HCT116 (cell line): ENCODE measurements around the gene ZNF135. TPM values are rescaled to one million over a fixed set of nuclear protein-coding genes. Genes with fewer than 3 reads are reported as not detected.

Experiments
- ATAC-seq: fragments of 200-7000 bp; cut with Tn5 transposase; 2 replicates; pipeline ENCODE4 v1.9.1; 2020; ENCODE audit warnings: mild to moderate bottlenecking, moderate library complexity
- Bru-seq: library from RNA; stranded (reverse); fragments of 400-500 nt; gene quantifications from one replicate; lab custom pipeline; 2021; lab: Mats Ljungman, UMichigan
- BruChase-seq, 2 experiments: library from RNA; stranded (reverse); fragments of 400-500 nt; gene quantifications; one replicate each; lab custom pipeline; 2021; lab: Mats Ljungman, UMichigan
- BruUV-seq: library from RNA; stranded (reverse); fragments of 400-500 nt; replicated peaks from 2 replicates; lab custom pipeline; 2021; lab: Mats Ljungman, UMichigan
- CTCF ChIA-PET: fragments of 300-600 bp; sonication (Branson Sonifier 250); formaldehyde crosslinking; loops from one replicate; lab custom pipeline; 2021; ENCODE audit warnings: antibody characterized with exemption; lab: Charles Lee
- POLR2A ChIA-PET: fragments of 300-600, 350-600 bp; sonication (Branson Sonifier 250); formaldehyde crosslinking; loops from one replicate; lab custom pipeline; 2021; ENCODE audit warnings: antibody characterized with exemption; lab: Charles Lee
- RAD21 ChIA-PET, 2 experiments: fragments of 300-600 bp; sonication (Branson Sonifier 250); formaldehyde crosslinking; loops; one replicate each; lab custom pipeline; 2023; ENCODE audit warnings: low total read pairs in 2 of 2; ENCODE audit not compliant: uncharacterized antibody in 2 of 2, unreplicated experiment in 2 of 2, low non-redundant PET in 1 of 2; lab: Charles Lee
- DNase-seq: peaks from one replicate; pipeline ENCODE4 v3.0.0-alpha.2; 2010; ENCODE audit warnings: low read depth, low spot score
- H2AFZ ChIP-seq: fragments of 200-600 bp; shearing (Covaris generic), sonication (generic); 2 replicates; pipeline ENCODE4 v1.6.1; 2017; ENCODE audit warnings: low read depth, mixed run types, mixed read lengths, antibody characterized with exemption, low read length; ENCODE audit not compliant: poor library complexity, severe bottlenecking
- H3K27ac ChIP-seq: 2 replicates; pipeline ENCODE4 v1.5.1; 2012; ENCODE audit warnings: low read depth, low read length
- H3K27me3 ChIP-seq: fragments of 200-600 bp; sonication (generic); 2 replicates; pipeline ENCODE4 v1.6.1; 2016; ENCODE audit warnings: mixed run types, low read length, mixed read lengths; ENCODE audit not compliant: insufficient read depth
- H3K36me3 ChIP-seq, 2 experiments: fragments of 200-500 bp in 1 of 2; fragments of 200-600 bp in 1 of 2; sonication (Bioruptor generic) in 1 of 2; sonication (generic) in 1 of 2; 2 replicates each; pipeline versions ENCODE4 v1.5.1 to v1.6.1; 2014 to 2016; ENCODE audit warnings: low read length in 2 of 2, inconsistent platforms in 1 of 2, mixed read lengths in 1 of 2, mixed run types in 1 of 2; ENCODE audit not compliant: insufficient read depth in 2 of 2, control insufficient read depth in 1 of 2
- H3K4me1 ChIP-seq, 2 experiments: fragments of 200-600 bp in 1 of 2; sonication (generic) in 1 of 2; 2 replicates each; pipeline versions ENCODE4 v1.5.1 to v1.6.1; 2012 to 2017; ENCODE audit warnings: low read length in 2 of 2, inconsistent platforms in 1 of 2, mild to moderate bottlenecking in 1 of 2, mixed read lengths in 1 of 2, mixed run types in 1 of 2, moderate library complexity in 1 of 2; ENCODE audit not compliant: insufficient read depth in 2 of 2, control insufficient read depth in 1 of 2
- H3K4me2 ChIP-seq: fragments of 200-600 bp; sonication (generic); 2 replicates; pipeline ENCODE4 v1.6.1; 2017; ENCODE audit warnings: mixed run types, low read length, mixed read lengths
- H3K4me3 ChIP-seq, 2 experiments: fragments of 200-600 bp in 1 of 2; sonication (generic) in 1 of 2; replicated peaks in 1 of 2; 2 replicates each; pipeline ENCODE4 v1.5.1; 2011 to 2016; ENCODE audit warnings: low read length in 2 of 2, control low read depth in 1 of 2, low read depth in 1 of 2, mild to moderate bottlenecking in 1 of 2, mixed read lengths in 1 of 2, mixed run types in 1 of 2
- H3K79me2 ChIP-seq: fragments of 200-600 bp; sonication (generic); 2 replicates; pipeline ENCODE4 v1.6.1; 2017; ENCODE audit warnings: mild to moderate bottlenecking, mixed run types, low read length, moderate library complexity, mixed read lengths; ENCODE audit not compliant: insufficient read depth
- H3K9ac ChIP-seq: fragments of 200-600 bp; sonication (generic); 2 replicates; pipeline ENCODE4 v1.6.1; 2016; ENCODE audit warnings: low read length, mixed read lengths
- H3K9me2 ChIP-seq: fragments of 200-600 bp; sonication (generic), shearing (Covaris generic); 2 replicates; pipeline ENCODE4 v1.6.1; 2017; ENCODE audit warnings: mixed run types, mild to moderate bottlenecking, moderate library complexity; ENCODE audit not compliant: insufficient read depth
- H3K9me3 ChIP-seq, 2 experiments: fragments of 200-500 bp in 1 of 2; fragments of 200-600 bp in 1 of 2; sonication (Bioruptor generic) in 1 of 2; sonication (generic) in 1 of 2; 2 replicates each; pipeline ENCODE4 v1.6.1; 2014 to 2017; ENCODE audit warnings: low read length in 2 of 2, mixed read lengths in 2 of 2, inconsistent platforms in 1 of 2, low read depth in 1 of 2, mild to moderate bottlenecking in 1 of 2, mixed run types in 1 of 2, moderate library complexity in 1 of 2; ENCODE audit not compliant: control insufficient read depth in 1 of 2, insufficient read depth in 1 of 2
- H4K20me1 ChIP-seq: fragments of 200-600 bp; sonication (generic), shearing (Covaris generic); 2 replicates; pipeline ENCODE4 v1.6.1; 2017; ENCODE audit warnings: mixed run types, mild to moderate bottlenecking, moderate library complexity; ENCODE audit not compliant: insufficient read depth
- CTCF ChIP-seq, 3 experiments: fragments of 200-600 bp in 1 of 3; sonication (generic) in 1 of 3; IDR thresholded peaks in 2 of 3; conservative IDR thresholded peaks in 1 of 3; 2 replicates each; pipeline ENCODE4 v1.5.1; 2012 to 2017; ENCODE audit warnings: low read depth in 2 of 3, low read length in 2 of 3, antibody characterized with exemption in 1 of 3, borderline replicate concordance in 1 of 3, control low read depth in 1 of 3, mild to moderate bottlenecking in 1 of 3, mixed read lengths in 1 of 3, mixed run types in 1 of 3, moderate library complexity in 1 of 3; ENCODE audit not compliant: insufficient read depth in 1 of 3
- ELF1 ChIP-seq: IDR thresholded peaks from 2 replicates; pipeline ENCODE4 v1.6.1; 2012; ENCODE audit warnings: low read depth, borderline replicate concordance
- EZH2 ChIP-seq: fragments of 200-600 bp; sonication (generic); IDR thresholded peaks from 2 replicates; pipeline ENCODE4 v1.6.1; 2017; ENCODE audit warnings: antibody characterized with exemption, mixed run types
- FOSL1 ChIP-seq: IDR thresholded peaks from 2 replicates; pipeline ENCODE4 v1.6.1; 2012; ENCODE audit warnings: low read depth
- MAX ChIP-seq: IDR thresholded peaks from 2 replicates; pipeline ENCODE4 v1.6.1; 2012
- POLR2AphosphoS5 ChIP-seq: IDR thresholded peaks from 2 replicates; pipeline ENCODE4 v1.6.1; 2011; ENCODE audit warnings: mild to moderate bottlenecking, low read depth, low read length, moderate library complexity
- RAD21 ChIP-seq: IDR thresholded peaks from 2 replicates; pipeline ENCODE4 v1.6.1; 2012; ENCODE audit warnings: low read depth, mild to moderate bottlenecking
- SP1 ChIP-seq: IDR thresholded peaks from 2 replicates; pipeline ENCODE4 v1.6.1; 2012; ENCODE audit warnings: low read depth
- SRF ChIP-seq: IDR thresholded peaks from 2 replicates; pipeline ENCODE4 v1.6.1; 2012; ENCODE audit warnings: low read depth
- TCF7L2 ChIP-seq: IDR thresholded peaks from 2 replicates; pipeline ENCODE4 v1.7.0; 2011; ENCODE audit warnings: borderline replicate concordance, inconsistent platforms; ENCODE audit not compliant: insufficient read depth, insufficient read length; ENCODE audit errors: extremely low read depth
- ZNF274 ChIP-seq: fragments of 200-500 bp; sonication (Bioruptor generic); IDR thresholded peaks from 2 replicates; pipeline ENCODE4 v1.6.1; 2014; ENCODE audit warnings: mild to moderate bottlenecking, low read depth, low read length, inconsistent platforms
- intact Hi-C: fragments of 100-400 bp; cut with micrococcal nuclease; formaldehyde crosslinking; loops from 2 replicates; pipeline ENCODE4 v1.10.0; 2022
- long read RNA-seq: library from polyadenylated mRNA; unstranded; transcript quantifications from one replicate; pipeline ENCODE4 v2.0.0, GENCODE V29; 2021; ENCODE audit not compliant: unreplicated experiment
- polyA plus RNA-seq: library from polyadenylated mRNA; unstranded; fragments of >200 nt; gene quantifications from 2 replicates; pipeline ENCODE4 v1.2.1, GENCODE V29; 2012; ENCODE audit warnings: missing spikeins
- total RNA-seq: library from RNA; stranded (reverse); gene quantifications from one replicate; pipeline ENCODE4 v1.2.1, GENCODE V29; 2021; ENCODE audit not compliant: unreplicated experiment

ZNF135 gene
- not detected for total RNA-seq
- not detected in 2 replicates for polyA plus RNA-seq
- Bru-seq, nascent RNA: percentile 7 among the genes with signal in this experiment
- not detected for BruChase-seq, experiment 1, labeled RNA remaining after a 6-hour chase
- percentile 7 among the genes with signal in this experiment for BruChase-seq, experiment 2, labeled RNA remaining after a 2-hour chase
- long read RNA-seq: 0 reads

- no TSS peak for BruUV-seq
- DNase-seq (no peak), ATAC-seq (no peak)
- Histone ChIP-seq H3K4me3 (no peak within 1 kb of the TSS), H3K9ac (no peak within 1 kb of the TSS), H3K27ac (no peak within 1 kb of the TSS), H3K79me2 (no peaks in the 10 kb centered on the region), H3K4me1 (no peaks in the 10 kb centered on the region), H3K9me3 (peaks cover 3 to 15% of the 10 kb centered on the region in 2 experiments; a peak in 2 of 4 replicates), H4K20me1 (no peaks in the 10 kb centered on the region), H2AFZ (no peak within 1 kb of the TSS), H3K4me2 (no peak within 1 kb of the TSS), H3K9me2 (no peaks in the 10 kb centered on the region), H3K27me3 (no peaks in the 10 kb centered on the region), H3K36me3 (no peaks in the 10 kb centered on the region)
- ChIA-PET RAD21 (no interaction called here), CTCF (no interaction called here), POLR2A (no interaction called here)
- intact Hi-C loops: no loop called here
- TF ChIP-seq POLR2AphosphoS5 (no peak), EZH2 (no peak), CTCF (IDR thresholded peaks at IDR 0.05 in 2 of 3, conservative IDR thresholded peaks at IDR 0.05 in 1 of 3; ENCODE audit: borderline replicate concordance in 1 of 3, insufficient read depth in 1 of 3, low read depth in 2 of 3, low read length in 2 of 3) (no peak), FOSL1 (no peak), ZNF274 (no peak)
Observed at GRCh38 chr19:58059003-58059670, at the start of gene ZNF135. Gene ZNF135, plus strand, starts transcription at chr19:58059282. Its CDS starts 721 bp downstream, at chr19:58060003.

- Histone ChIP-seq H2AFZ (no peak overlapping the region), H3K4me2 (no peak overlapping the region), H3K4me1 (no peaks in the 10 kb centered on the region), H3K9me2 (no peaks in the 10 kb centered on the region), H3K36me3 (no peaks in the 10 kb centered on the region), H3K9ac (no peak overlapping the region), H3K27me3 (no peaks in the 10 kb centered on the region), H3K79me2 (no peaks in the 10 kb centered on the region), H3K27ac (no peak overlapping the region), H4K20me1 (no peaks in the 10 kb centered on the region), H3K4me3 (no peak overlapping the region), H3K9me3 (peaks cover 0 to 11% of the 10 kb centered on the region in 2 experiments; a peak in 2 of 4 replicates)
- RAD21 ChIA-PET: no interaction called here
- intact Hi-C loops: no loop called here
- ATAC-seq (no peak), DNase-seq (no peak)
- TF ChIP-seq ELF1 (no peak), SRF (no peak), CTCF (IDR thresholded peaks at IDR 0.05 in 2 of 3, conservative IDR thresholded peaks at IDR 0.05 in 1 of 3; ENCODE audit: borderline replicate concordance in 1 of 3, insufficient read depth in 1 of 3, low read depth in 2 of 3, low read length in 2 of 3) (no peak), MAX (no peak), TCF7L2 (no peak), SP1 (no peak), POLR2AphosphoS5 (no peak), RAD21 (no peak)
- POLR2A ChIA-PET: no interaction called here
- CTCF ChIA-PET: no interaction called here
- BruUV-seq: no TSS peak
Observed at GRCh38 chr19:58009301-58009665, 49.8 kb upstream of the ZNF135 start.
